Esophagus muscularis mucosa (tissue), 4 donors: Measurements from ENCODE around the gene CDK19. TPM values are rescaled to one million over a fixed set of nuclear protein-coding genes. Genes with fewer than 3 reads are reported as not detected.

Source experiments
- DNase-seq: peaks from one replicate; pipeline ENCODE4 v3.0.0-alpha.2; 2017; ENCODE audit errors: extremely low spot score
- H3K27ac ChIP-seq, 4 donors: fragments of 200-600 bp; sonication (generic); replicated peaks in 1 of 4; 1 replicate in 3 of 4; 2 replicates in 1 of 4; pipeline ENCODE4 v1.5.1; 2016 to 2019; ENCODE audit warnings: mild to moderate bottlenecking in 1 of 4
- H3K27me3 ChIP-seq, 4 donors: fragments of 200-600 bp; sonication (generic); one replicate each; pipeline versions ENCODE4 v1.5.1 to v1.6.0; 2016 to 2019
- H3K36me3 ChIP-seq, 4 donors: fragments of 200-600 bp; sonication (generic); one replicate each; pipeline ENCODE4 v1.5.1; 2016 to 2019
- H3K4me1 ChIP-seq, 4 donors: fragments of 200-600 bp; sonication (generic); one replicate each; pipeline ENCODE4 v1.5.1; 2016 to 2019
- H3K4me3 ChIP-seq, 4 donors: fragments of 200-600 bp; sonication (generic); 1 replicate in 2 of 4; 2 replicates in 2 of 4; pipeline ENCODE4 v1.5.1; 2016 to 2019; ENCODE audit warnings: mild to moderate bottlenecking in 4 of 4, moderate library complexity in 1 of 4
- H3K9me3 ChIP-seq, 4 donors: fragments of 200-600 bp; sonication (generic); 1 replicate in 3 of 4; 2 replicates in 1 of 4; pipeline ENCODE4 v1.5.1; 2016 to 2019
- EP300 ChIP-seq: sonication (generic); formaldehyde crosslinking; IDR thresholded peaks from one replicate; pipeline ENCODE4 v1.6.1; 2017; ENCODE audit warnings: antibody characterized with exemption
- POLR2A ChIP-seq: fragments of 450-650 bp; IDR thresholded peaks from one replicate; pipeline ENCODE4 v1.6.1; 2017; ENCODE audit warnings: antibody characterized with exemption, moderate library complexity, mild to moderate bottlenecking, low read depth
- POLR2AphosphoS5 ChIP-seq, 2 donors: sonication (generic); formaldehyde crosslinking; IDR thresholded peaks; one replicate each; pipeline ENCODE4 v1.6.1; 2017; ENCODE audit warnings: antibody characterized with exemption in 2 of 2
- WGBS: methylation state at CpG from one replicate; pipeline ENCODE4 v1.1.5; 2018; 5-methylcytosine and 5-hydroxymethylcytosine counted together
- intact Hi-C: fragments of 100-400 bp; cut with DNase I; formaldehyde crosslinking; loops from one replicate; pipeline ENCODE4 v1.15.1; 2023
- total RNA-seq, 4 donors: library from RNA; depleted of rRNA; stranded (reverse); fragments of >200 nt; gene quantifications; one replicate each; pipeline versions ENCODE4 v1.1.0 to v1.2.1, GENCODE V29; 2016
- TF ChIP-seq, protein P1 (sequence below), 3 experiments: fragments of 200-600 bp in 2 of 3; fragments of 450-650 bp in 1 of 3; sonication (generic) in 2 of 3; IDR thresholded peaks; one replicate each; pipeline ENCODE4 v1.5.1; 2017 to 2019; ENCODE audit warnings: antibody characterized with exemption in 3 of 3, mild to moderate bottlenecking in 2 of 3, moderate library complexity in 1 of 3

CDK19 gene
- total RNA-seq, 4 donors from 2014 or later, result 12.0 to 15.0 (median 13.6) TPM

DNA sequence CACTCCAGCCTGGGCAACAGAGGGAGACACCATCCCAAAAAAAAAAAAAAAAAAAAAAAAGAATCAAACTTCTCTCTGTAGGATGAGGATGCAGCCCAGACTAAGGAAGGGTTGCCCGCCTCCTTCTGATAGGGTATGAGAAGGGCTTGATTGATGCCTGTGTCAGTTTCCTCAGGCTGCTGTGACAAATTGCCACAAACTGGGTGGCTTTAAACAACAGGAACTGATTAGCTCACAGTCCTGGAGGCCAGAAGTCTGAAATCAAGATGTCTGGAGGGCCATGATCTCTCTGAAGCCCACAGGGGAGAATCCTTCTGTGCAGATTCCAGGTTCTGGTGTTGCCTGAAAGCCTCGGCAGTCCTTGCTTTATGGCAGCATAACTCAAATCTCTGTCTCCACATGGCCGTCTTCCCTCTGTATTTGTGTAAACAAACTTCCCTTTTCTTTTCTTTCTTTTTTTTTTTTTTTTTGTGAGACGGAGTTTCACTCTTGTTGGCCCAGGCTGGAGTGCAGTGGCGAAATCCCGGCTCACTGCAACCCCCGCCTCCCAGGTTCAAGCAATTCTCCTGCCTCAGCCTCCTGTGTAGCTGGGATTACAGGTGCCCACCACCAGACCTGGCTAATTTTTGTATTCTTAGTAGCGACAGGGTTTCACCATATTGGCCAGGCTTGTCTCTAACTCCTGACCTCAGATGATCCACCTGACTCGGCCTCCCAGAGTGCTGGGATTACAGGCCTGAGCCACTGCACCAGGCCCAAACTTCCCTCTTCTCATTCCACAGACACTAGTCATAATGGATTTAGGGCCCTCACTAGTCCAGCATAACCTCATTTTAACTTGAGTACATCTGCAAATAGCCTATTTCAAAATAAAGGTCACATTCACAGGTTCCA, 11.2 kb upstream of the CDK19 start:
- no peaks in the 10 kb centered on the region for H3K9me3 ChIP-seq
- no peaks in the 10 kb centered on the region for H3K27me3 ChIP-seq
- TF ChIP-seq POLR2AphosphoS5 (IDR thresholded peaks at IDR 0.05), result no peak
- TF ChIP-seq EP300, result no peak
- TF ChIP-seq, protein P1, sequence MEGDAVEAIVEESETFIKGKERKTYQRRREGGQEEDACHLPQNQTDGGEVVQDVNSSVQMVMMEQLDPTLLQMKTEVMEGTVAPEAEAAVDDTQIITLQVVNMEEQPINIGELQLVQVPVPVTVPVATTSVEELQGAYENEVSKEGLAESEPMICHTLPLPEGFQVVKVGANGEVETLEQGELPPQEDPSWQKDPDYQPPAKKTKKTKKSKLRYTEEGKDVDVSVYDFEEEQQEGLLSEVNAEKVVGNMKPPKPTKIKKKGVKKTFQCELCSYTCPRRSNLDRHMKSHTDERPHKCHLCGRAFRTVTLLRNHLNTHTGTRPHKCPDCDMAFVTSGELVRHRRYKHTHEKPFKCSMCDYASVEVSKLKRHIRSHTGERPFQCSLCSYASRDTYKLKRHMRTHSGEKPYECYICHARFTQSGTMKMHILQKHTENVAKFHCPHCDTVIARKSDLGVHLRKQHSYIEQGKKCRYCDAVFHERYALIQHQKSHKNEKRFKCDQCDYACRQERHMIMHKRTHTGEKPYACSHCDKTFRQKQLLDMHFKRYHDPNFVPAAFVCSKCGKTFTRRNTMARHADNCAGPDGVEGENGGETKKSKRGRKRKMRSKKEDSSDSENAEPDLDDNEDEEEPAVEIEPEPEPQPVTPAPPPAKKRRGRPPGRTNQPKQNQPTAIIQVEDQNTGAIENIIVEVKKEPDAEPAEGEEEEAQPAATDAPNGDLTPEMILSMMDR (IDR thresholded peaks at IDR 0.05), result no peak
- no peak for TF ChIP-seq POLR2A
- H3K4me1 ChIP-seq, result peaks cover 13 to 20% (median 17%) of the 10 kb centered on the region in 4 donors
- H3K27ac ChIP-seq, result peak overlapping the region in 2 of 4 donors; percentile 27 to 36
- intact Hi-C loops, result no loop called here
- WGBS, result 70% methylated on average over 9 of the region's 9 CpGs
- DNase-seq, result no peak
- no peaks in the 10 kb centered on the region for H3K36me3 ChIP-seq
- H3K4me3 ChIP-seq, result no peak overlapping the region

DNA sequence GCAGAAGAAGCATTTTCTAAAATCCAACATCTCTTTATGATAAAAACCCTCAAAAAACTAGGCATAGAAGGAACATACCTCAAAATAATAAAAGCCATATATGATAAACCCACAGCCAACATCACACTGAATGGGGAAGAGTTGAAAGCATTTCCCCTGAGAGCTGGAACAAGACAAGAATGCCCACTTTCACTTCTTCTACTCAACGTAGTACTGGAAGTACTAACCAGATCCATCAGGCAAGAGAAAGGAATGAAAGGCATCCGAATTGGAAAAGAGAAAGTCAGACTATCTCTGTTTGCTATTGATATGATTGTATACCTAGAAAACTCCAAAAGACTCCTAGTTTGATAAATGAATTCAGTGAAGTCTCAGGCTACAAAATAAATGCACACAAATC, 7.9 kb upstream of the CDK19 start:
- H3K9me3 ChIP-seq, result no peaks in the 10 kb centered on the region
- peaks cover 13 to 24% (median 17%) of the 10 kb centered on the region in 4 donors for H3K4me1 ChIP-seq
- no peaks in the 10 kb centered on the region for H3K27me3 ChIP-seq
- intact Hi-C loops, result no loop called here
- DNase-seq, result no peak
- H3K4me3 ChIP-seq, result no peak overlapping the region
- H3K27ac ChIP-seq, result no peak overlapping the region
- TF ChIP-seq, protein P1 (IDR thresholded peaks at IDR 0.05), result no peak
- TF ChIP-seq POLR2AphosphoS5 (IDR thresholded peaks at IDR 0.05) (no peak), POLR2A (no peak)
- H3K36me3 ChIP-seq, result no peaks in the 10 kb centered on the region
- WGBS, result 46% methylated on average over 2 of the region's 2 CpGs

GRCh38 chr6:110822249-110822648, 7.0 kb upstream of the CDK19 start:
- intact Hi-C loops, result no loop called here
- no peaks in the 10 kb centered on the region for H3K36me3 ChIP-seq
- DNase-seq, result no peak
- peaks cover 13 to 24% (median 17%) of the 10 kb centered on the region in 4 donors for H3K4me1 ChIP-seq
- no peaks in the 10 kb centered on the region for H3K27me3 ChIP-seq
- no peak for TF ChIP-seq EP300
- no peak for TF ChIP-seq POLR2AphosphoS5 (IDR thresholded peaks at IDR 0.05)
- TF ChIP-seq, protein P1 (IDR thresholded peaks at IDR 0.05), result no peak
- TF ChIP-seq POLR2A, result no peak
- H3K9me3 ChIP-seq, result no peaks in the 10 kb centered on the region
- no peak overlapping the region for H3K4me3 ChIP-seq
- no peak overlapping the region for H3K27ac ChIP-seq

GRCh38 chr6:110816677-110817076, 1.4 kb upstream of the CDK19 start:
- no peak for TF ChIP-seq POLR2A
- no peak for TF ChIP-seq EP300
- TF ChIP-seq, protein P1 (IDR thresholded peaks at IDR 0.05), result no peak
- TF ChIP-seq POLR2AphosphoS5 (IDR thresholded peaks at IDR 0.05), result no peak
- Histone ChIP-seq H3K36me3 (no peaks in the 10 kb centered on the region), H3K27me3 (no peaks in the 10 kb centered on the region), H3K27ac (peak overlapping the region in 1 of 4 donors; percentile 96), H3K9me3 (no peaks in the 10 kb centered on the region), H3K4me3 (no peak overlapping the region), H3K4me1 (peaks cover 16 to 25% (median 20%) of the 10 kb centered on the region in 4 donors)
- DNase-seq, result no peak
- 83% methylated on average over 4 of the region's 4 CpGs for WGBS
- intact Hi-C loops, result loop anchor here (5.0 kb wide), 1 partner anchor 141 kb away; the partner anchor contains the start of gene GTF3C6
